Dendritic cell treated with granulocyte-macrophage colony-stimulating factor and Interleukin-4, amounts not matched to agents 40 ng/mL and 50 ng/mL, for 4 days (primary cell): Measurements from ENCODE around the gene WNT8A.
"Not testable (repeated sequence)": the region's sequence is repeated elsewhere in the genome, so short reads cannot be mapped to it uniquely, and the experiment has no call there.

ENCODE experiments used
- H3K27ac Mint-ChIP-seq: one replicate; pipeline ENCODE4 v1.8.0; 2022; ENCODE audit warnings: mild to moderate bottlenecking, mixed read lengths
- H3K27me3 Mint-ChIP-seq: one replicate; pipeline ENCODE4 v1.8.0; 2022; ENCODE audit warnings: mild to moderate bottlenecking, mixed read lengths
- H3K36me3 Mint-ChIP-seq: one replicate; pipeline ENCODE4 v1.8.0; 2022; ENCODE audit warnings: low read depth, mixed read lengths
- H3K4me1 Mint-ChIP-seq: one replicate; pipeline ENCODE4 v1.8.0; 2022; ENCODE audit warnings: low read depth, mixed read lengths
- H3K4me3 Mint-ChIP-seq: one replicate; pipeline ENCODE4 v1.8.0; 2022; ENCODE audit warnings: mild to moderate bottlenecking, moderate library complexity, mixed read lengths
- H3K9me3 Mint-ChIP-seq: one replicate; pipeline ENCODE4 v1.8.0; 2022; ENCODE audit warnings: mixed read lengths
- intact Hi-C: fragments of 100-400 bp; cut with micrococcal nuclease; formaldehyde crosslinking; loops from one replicate; pipeline ENCODE4 v1.15.0; 2022

The WNT8A gene

DNA sequence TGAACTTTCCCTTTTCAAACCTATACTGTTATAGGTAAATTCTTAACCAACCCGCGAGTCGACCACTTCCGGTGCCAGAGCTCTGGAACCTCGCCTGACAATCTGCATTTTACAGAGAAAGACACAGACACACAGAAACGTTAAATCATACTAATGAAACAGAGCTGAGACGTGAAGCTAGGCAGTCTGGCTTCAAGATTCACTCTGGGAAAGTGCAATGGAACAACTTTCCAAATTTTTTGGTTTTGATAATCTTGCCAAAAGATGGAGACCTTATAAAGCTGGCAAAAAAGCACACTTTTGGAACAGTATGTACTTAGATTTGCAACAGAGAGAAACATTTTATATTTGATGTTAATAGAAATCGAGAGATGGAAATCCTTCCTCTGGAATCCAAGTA is 15.9 kb upstream of the WNT8A start:
- peaks cover 9% of the 10 kb centered on the region for H3K4me1 Mint-ChIP-seq
- H3K27me3 Mint-ChIP-seq: peaks cover 8% of the 10 kb centered on the region
- H3K27ac Mint-ChIP-seq: no peak overlapping the region
- H3K36me3 Mint-ChIP-seq: no peaks in the 10 kb centered on the region
- intact Hi-C loops: loop anchor here (1.0 to 10.0 kb wide), 2 partner anchors 32 to 433 kb away; no protein-coding TSS in a partner anchor
- no peak overlapping the region for H3K4me3 Mint-ChIP-seq
- no peaks in the 10 kb centered on the region for H3K9me3 Mint-ChIP-seq

DNA sequence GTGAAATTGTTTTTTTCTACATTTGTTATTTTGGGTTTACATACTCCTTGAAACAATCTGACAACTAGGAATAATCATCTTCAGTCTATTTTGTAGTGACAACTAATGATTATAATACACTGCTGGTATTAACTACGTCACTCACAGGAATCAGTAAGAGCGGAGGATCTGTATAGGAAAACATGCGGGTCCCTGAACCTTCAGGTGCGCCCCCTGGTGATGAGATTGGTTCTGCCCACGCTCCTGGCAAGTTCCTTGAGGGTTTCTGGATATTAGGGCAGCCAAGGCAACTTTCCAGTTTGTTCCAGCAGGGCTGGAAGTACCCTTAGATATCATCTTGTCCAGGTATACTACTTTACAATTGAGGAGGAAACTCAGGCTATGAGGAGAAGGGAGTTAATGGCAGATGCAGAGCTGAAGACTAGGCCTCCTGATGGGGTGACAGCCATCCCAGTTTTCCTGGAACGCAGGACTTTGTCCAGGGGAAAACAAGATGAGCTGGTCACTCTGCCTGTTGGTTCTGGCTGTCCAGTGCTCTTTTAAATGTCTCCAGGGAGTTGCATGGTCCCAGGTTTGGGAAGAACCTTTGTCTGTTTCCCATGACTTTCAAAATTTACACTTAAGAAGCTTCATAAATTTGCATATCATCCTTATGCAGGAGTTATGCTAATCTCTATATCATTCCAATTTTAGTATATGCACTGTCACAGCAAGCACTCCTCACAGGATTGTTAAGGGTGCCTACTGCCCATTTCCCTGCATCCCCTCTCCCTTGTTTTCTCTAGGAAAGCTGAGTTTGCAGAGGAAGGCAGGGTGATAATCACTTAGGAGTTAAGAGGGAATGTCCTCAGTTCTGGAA is 14.9 kb upstream of the WNT8A start:
- H3K4me3 Mint-ChIP-seq: no peak overlapping the region
- H3K27me3 Mint-ChIP-seq: peaks cover 13% of the 10 kb centered on the region
- peaks cover 9% of the 10 kb centered on the region for H3K4me1 Mint-ChIP-seq
- no peaks in the 10 kb centered on the region for H3K9me3 Mint-ChIP-seq
- no peaks in the 10 kb centered on the region for H3K36me3 Mint-ChIP-seq
- H3K27ac Mint-ChIP-seq: no peak overlapping the region
- intact Hi-C loops: loop anchor here (1.0 to 10.0 kb wide), 2 partner anchors 33 to 434 kb away; no protein-coding TSS in a partner anchor

DNA sequence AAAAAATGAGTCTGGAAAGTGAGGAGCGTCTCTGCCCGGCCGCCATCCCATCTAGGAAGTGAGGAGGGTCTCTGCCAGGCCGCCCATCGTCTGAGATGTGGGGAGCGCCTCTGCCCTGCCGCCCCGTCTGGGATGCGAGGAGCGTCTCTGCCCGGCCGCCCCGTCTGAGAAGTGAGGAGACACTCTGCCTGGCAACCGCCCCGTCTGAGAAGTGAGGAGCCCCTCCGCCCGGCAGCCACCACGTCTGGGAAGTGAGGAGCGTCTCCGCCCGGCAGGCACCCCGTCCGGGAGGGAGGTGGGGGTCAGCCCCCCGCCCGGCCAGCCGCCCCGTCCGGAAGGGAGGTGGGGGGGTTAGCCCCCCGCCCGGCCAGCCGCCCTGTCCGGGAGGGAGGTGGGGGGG is 13.8 kb upstream of the WNT8A start:
- H3K9me3 Mint-ChIP-seq, H3K4me1 Mint-ChIP-seq, H3K27ac Mint-ChIP-seq, H3K36me3 Mint-ChIP-seq, intact Hi-C loops, H3K4me3 Mint-ChIP-seq: not testable (repeated sequence)
- peaks cover 16% of the 10 kb centered on the region for H3K27me3 Mint-ChIP-seq

DNA sequence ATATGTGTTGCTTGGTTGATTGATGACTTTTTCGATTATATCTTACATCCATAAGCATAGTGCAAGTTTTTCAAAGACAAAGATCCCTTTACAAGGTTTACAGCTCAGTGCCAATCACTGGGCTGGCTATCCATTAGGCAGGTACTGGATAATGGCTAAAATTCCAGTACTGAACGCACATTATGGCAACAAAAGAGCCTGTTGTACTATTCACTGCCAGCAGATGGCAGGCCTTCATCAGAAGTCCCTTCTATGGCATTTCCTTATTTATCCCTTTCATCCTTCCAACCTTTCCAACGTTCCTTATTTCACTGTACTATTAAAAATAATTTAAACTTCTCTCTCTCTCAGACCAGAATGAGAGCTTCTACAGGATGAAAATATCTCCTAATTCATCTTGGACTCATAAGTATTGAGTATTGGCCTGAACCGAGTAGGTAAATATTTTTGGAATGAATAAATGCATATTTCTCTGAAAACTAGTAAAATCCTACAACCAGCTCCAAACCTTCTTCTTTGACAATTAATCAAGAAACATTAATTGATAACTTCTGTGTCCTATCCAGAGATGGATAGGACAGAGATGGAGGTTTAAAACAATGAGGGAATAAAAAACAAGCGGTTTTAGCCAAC is 6.7 kb upstream of the WNT8A start:
- Mint-ChIP-seq H3K4me3 (no peak overlapping the region), H3K27ac (no peak overlapping the region), H3K4me1 (peaks cover 17% of the 10 kb centered on the region), H3K9me3 (no peaks in the 10 kb centered on the region), H3K36me3 (no peaks in the 10 kb centered on the region), H3K27me3 (peaks cover 13% of the 10 kb centered on the region)
- intact Hi-C loops: loop anchor here (1.0 kb wide), 1 partner anchor 56 kb away; no protein-coding TSS in a partner anchor

DNA sequence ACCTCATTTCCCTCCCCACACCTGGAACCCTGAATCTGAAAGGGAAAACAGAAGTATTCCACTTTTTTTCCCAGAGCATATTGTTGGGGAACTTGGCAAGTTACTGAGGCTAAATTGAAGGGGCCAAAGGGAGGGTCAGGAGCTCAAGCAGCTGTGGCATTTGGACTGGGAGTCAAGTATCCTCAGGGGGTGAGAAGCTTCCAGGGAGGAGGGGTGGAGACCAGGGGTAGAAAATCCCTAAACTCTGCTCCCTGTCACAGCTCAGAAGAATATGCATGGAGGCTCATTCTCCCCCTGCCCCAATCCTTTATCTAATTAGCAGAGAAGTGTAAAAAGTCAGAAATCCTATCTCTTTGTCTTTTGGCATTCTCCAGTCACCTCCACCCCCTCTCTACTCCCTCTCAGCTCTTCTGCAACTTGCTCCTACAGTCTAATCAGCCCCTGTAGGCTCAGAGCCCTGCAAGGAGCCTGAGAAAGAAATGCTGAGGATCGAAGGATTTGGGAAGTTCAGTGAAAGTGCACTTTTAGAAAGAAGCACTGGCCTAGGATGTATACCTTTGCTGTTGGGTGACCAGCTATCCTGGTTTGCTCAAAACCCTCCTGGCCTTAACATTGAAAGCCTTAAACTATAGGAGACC is 5.7 kb upstream of the WNT8A start:
- Mint-ChIP-seq H3K36me3 (no peaks in the 10 kb centered on the region), H3K9me3 (no peaks in the 10 kb centered on the region), H3K4me3 (no peak overlapping the region), H3K27ac (no peak overlapping the region), H3K4me1 (peaks cover 18% of the 10 kb centered on the region), H3K27me3 (peaks cover 14% of the 10 kb centered on the region)
- intact Hi-C loops: no loop called here

DNA sequence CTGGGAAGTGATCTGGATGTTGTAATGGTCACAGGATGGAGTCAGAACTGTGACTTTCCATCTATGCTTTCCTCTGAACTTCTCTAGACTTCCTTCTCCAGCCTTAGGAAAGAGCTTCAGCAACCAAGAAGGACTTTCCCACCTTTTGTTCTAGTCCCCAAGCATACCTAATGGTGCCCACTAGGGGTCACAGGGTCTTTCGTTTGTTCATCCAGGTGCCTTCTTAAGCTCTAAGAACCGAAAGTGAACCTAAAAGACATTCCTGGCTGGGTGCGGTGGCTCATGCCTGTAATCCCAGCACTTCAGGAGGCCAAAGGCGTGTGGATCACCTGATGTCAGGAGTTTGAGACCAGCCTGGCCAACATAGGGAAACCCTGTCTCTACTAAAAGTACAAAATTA is 1.8 kb upstream of the WNT8A start:
- Mint-ChIP-seq H3K27ac (no peak overlapping the region), H3K27me3 (peaks cover 5% of the 10 kb centered on the region), H3K4me1 (peaks cover 18% of the 10 kb centered on the region), H3K4me3 (no peak overlapping the region), H3K9me3 (no peaks in the 10 kb centered on the region), H3K36me3 (no peaks in the 10 kb centered on the region)
- intact Hi-C loops: no loop called here

DNA sequence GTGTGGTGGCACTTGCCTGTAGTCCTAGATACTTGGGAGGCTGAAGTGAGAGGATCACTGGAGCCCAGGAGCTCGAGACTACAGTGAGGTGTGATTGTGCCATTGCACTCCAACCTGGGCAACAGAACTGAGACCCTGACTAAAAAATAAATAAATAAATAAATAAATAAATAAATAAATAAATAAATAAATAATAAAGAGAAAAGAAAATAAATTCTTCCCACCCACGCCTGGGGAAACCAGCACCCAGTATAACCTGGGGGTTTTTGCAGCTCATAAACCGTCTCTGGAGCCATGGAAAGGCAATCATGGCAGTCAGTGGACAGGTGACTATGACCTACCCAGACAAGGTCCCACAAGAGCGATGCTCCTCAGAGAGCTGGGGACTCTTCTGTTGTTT is 7.9 kb downstream of the WNT8A start:
- Mint-ChIP-seq H3K4me3 (no peak overlapping the region), H3K27ac (no peak overlapping the region), H3K9me3 (no peaks in the 10 kb centered on the region), H3K36me3 (no peaks in the 10 kb centered on the region), H3K4me1 (no peaks in the 10 kb centered on the region), H3K27me3 (peaks cover 21% of the 10 kb centered on the region)
- intact Hi-C loops: no loop called here

DNA sequence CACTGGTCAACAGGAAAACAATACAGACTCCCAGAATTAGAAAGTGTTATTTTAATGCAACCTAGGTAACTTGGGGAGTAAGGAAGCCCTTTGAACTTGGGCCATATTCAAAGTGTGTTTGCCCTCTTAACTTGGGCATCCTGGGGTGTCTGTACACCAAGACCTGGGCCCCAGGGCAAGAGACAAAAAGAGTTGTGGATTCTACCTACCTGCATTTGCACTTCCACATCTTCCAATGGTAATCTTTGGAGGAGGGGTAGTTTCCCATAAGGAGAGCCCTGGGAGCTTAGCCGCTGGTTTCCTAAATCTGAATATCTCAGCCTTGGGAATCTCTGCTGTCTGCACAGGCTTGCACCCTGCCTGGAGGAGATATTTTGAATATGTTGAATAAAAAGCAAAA is 8.5 kb downstream of the WNT8A start:
- H3K27me3 Mint-ChIP-seq: peaks cover 26% of the 10 kb centered on the region
- H3K9me3 Mint-ChIP-seq: no peaks in the 10 kb centered on the region
- H3K27ac Mint-ChIP-seq: no peak overlapping the region
- no peaks in the 10 kb centered on the region for H3K36me3 Mint-ChIP-seq
- intact Hi-C loops: no loop called here
- no peaks in the 10 kb centered on the region for H3K4me1 Mint-ChIP-seq
- no peak overlapping the region for H3K4me3 Mint-ChIP-seq

DNA sequence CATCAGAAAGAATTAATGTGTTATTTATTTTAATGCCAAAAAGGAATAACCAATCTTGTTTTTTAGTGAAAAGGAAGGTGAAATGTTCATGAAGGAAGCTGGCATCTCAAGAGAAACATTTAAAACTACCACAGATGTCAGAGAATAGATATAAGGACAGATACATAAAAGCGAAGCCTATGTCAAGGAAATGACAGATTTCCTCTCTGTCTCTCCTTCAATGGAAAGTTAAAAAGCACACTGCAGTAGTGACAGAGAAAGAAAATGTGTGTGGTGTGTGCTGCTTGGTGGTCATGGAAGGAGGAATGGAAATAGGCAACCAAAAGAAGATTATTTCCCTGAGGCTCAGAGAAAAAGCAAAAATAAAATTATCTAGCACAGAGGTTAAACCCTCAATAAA is 9.2 kb downstream of the WNT8A start:
- Mint-ChIP-seq H3K36me3 (no peaks in the 10 kb centered on the region), H3K9me3 (no peaks in the 10 kb centered on the region), H3K27me3 (peaks cover 28% of the 10 kb centered on the region), H3K4me1 (no peaks in the 10 kb centered on the region), H3K4me3 (no peak overlapping the region), H3K27ac (no peak overlapping the region)
- intact Hi-C loops: no loop called here

DNA sequence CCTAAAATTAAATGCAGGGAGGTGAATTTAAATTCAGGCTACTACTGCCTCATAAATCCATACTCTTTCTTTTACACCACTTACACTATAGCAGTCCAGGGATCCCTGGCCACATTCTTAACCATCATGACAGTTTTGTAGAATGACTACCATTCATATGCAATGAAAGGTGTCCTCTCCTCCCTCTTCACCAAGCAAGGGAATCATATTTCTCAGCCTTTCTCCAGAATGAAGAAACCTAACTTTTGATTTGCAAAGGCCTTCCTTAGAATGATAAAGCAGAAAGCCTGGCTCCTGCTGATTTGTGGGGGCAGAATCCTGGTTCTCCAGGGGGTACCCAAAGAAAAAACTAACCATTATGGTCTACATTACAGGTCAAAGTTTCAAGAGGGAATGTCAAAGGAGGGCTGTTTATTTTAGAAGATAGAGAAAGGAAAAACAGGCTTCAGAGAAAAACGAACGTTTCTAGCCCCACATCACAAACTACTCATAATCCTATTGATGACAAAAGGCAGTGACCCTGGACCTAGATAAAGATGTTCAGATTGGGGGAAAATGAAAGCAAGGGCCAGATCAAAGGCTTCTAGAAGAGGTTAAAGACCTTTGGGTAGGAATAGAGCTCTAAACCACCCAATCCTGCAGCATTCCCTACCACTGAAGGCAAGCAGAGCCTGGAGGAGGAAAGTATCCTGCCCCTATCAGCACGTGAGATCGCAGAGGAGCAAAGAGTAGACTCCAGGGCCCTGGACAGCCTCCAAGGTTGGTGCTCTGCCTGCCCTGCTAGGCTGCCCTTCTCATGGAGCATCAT is 11.5 kb downstream of the WNT8A start:
- Mint-ChIP-seq H3K27ac (no peak overlapping the region), H3K4me1 (no peaks in the 10 kb centered on the region), H3K4me3 (no peak overlapping the region), H3K36me3 (no peaks in the 10 kb centered on the region), H3K9me3 (no peaks in the 10 kb centered on the region), H3K27me3 (peaks cover 34% of the 10 kb centered on the region)
- intact Hi-C loops: no loop called here

DNA sequence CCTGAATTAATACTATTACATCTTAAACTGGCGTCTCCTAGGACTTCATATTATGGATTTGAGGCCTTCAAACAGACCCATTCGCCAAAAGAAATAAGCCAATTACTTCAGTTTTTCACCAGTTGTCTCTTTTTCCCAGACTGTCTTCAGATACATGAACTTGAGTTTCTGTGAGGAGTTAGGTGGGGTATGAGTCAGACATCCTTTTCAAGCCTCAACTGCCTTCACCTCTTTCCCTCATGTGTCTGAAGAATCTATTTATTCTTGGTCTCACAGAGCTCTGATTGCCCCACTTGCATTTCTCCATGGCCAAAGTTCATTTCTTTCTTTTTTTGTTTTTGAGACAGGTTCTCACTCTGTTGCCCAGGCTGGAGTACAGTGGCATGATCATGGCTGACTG is 12.5 kb downstream of the WNT8A start:
- H3K4me3 Mint-ChIP-seq: no peak overlapping the region

DNA sequence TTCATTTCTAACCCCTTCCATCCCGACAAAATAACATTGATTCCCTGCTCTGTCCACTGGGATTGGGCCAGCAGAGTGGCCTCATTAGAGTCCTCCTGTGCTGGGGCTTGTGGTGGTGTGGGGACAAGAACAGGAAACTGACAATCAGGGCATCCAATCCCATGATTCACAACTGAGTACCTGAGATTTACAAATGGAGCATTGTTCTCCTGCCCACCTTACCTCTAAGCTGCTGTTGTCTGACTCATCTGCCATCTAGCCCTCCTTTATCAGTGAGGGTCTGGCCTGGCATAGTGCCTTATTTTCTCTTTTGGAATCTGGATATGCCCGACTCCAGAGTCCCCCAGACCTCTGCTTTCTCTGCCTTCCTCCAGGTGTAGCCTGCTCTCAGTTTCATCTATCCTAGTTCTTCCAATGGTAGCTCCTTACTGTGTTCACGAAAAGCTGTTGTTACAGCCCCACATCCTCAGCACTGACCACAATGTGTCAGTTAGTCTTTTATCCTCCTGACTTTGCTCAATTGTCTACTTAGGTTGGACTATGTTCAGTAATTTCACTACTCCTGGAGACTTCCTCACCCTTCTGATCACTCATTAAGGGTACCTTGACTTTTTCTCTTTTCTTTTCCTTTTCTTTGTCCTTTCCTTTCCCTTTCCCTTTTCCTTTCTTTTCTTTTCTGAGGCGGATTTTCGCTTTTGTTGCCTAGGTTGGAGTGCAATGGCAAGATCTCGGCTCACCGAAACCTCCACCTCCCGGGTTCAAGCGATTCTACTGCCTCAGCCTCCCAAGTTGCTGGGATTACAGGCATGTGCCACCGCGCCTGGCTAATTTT is 13.4 kb downstream of the WNT8A start:
- no peaks in the 10 kb centered on the region for H3K4me1 Mint-ChIP-seq
- peaks cover 45% of the 10 kb centered on the region for H3K27me3 Mint-ChIP-seq
- H3K9me3 Mint-ChIP-seq: no peaks in the 10 kb centered on the region
- intact Hi-C loops: no loop called here
- H3K27ac Mint-ChIP-seq: no peak overlapping the region
- no peaks in the 10 kb centered on the region for H3K36me3 Mint-ChIP-seq
- no peak overlapping the region for H3K4me3 Mint-ChIP-seq

More for the DNA sequence above, 12.5 kb downstream of the WNT8A start:
- intact Hi-C loops: no loop called here
- no peaks in the 10 kb centered on the region for H3K36me3 Mint-ChIP-seq
- H3K4me1 Mint-ChIP-seq: no peaks in the 10 kb centered on the region
- no peak overlapping the region for H3K27ac Mint-ChIP-seq
- peaks cover 39% of the 10 kb centered on the region for H3K27me3 Mint-ChIP-seq
- no peaks in the 10 kb centered on the region for H3K9me3 Mint-ChIP-seq
